ENCODE data around the gene OR51V1. TPM values are rescaled to one million over a fixed set of nuclear protein-coding genes. Genes with fewer than 3 reads are reported as not detected.
"Not testable (repeated sequence)": the region's sequence is repeated elsewhere in the genome, so short reads cannot be mapped to it uniquely, and the experiment has no call there.

The OR51V1 gene
- total and polyA plus RNA-seq, 2 donors (not counting 1 experiment from before 2014, with no cell fraction given) = not detected

DNA sequence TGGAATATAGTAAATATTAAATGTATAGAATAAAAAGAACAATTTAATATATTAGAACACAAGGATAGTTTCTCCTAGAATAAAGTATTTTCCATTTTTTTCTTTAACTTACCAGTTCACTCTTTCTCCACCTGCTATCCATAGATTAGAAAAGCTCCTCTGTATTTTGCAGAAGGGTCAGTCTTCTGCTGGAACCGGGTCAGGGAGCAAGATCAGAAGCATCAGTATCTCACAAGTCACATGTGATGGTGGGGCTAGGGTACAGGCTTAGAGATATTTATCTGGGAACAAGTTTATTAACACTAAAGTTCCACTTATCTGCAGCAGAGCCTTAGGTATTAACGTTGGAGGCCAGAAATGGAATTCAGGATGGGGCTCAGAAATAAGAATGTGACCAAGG, 28.6 kb downstream of the OR51V1 start:
- intact Hi-C loops (cut with micrococcal nuclease) = no loop called here
- Histone ChIP-seq H3K4me1 (ENCODE audit: control insufficient read depth in 2 of 2, insufficient read depth in 2 of 2, low read length in 2 of 2) (no peaks in the 10 kb centered on the region), H4K20me1 (ENCODE audit: control insufficient read depth, insufficient read depth, low read length, poor library complexity, severe bottlenecking) (no peaks in the 10 kb centered on the region), H3K9me3 (ENCODE audit: control extremely low read depth in 1 of 3, control insufficient read depth in 2 of 3, insufficient read depth in 1 of 3, low read length in 2 of 3) (no peaks in the 10 kb centered on the region), H3K27me3 (replicated peaks in 1 of 4; ENCODE audit: control extremely low read depth in 1 of 4, control insufficient read depth in 3 of 4, insufficient read depth in 4 of 4, low read length in 3 of 4) (no peaks in the 10 kb centered on the region), H3K9ac (ENCODE audit: low read length) (no peak overlapping the region), H2AFZ (ENCODE audit: insufficient read depth, low read depth, low read length, poor library complexity, severe bottlenecking) (no peak overlapping the region), H3K4me2 (replicated peaks; ENCODE audit: low read depth, low read length, poor library complexity, severe bottlenecking) (no peak overlapping the region), H3K4me3 (ENCODE audit: control extremely low read depth in 1 of 5, extremely low read depth in 1 of 5, insufficient read depth in 1 of 5, low read depth in 2 of 5, low read length in 4 of 5) (no peak overlapping the region), H3K79me2 (ENCODE audit: control insufficient read depth, insufficient read depth, low read length) (no peaks in the 10 kb centered on the region), H3K27ac (ENCODE audit: low read length in 2 of 2) (no peak overlapping the region), H3K36me3 (replicated peaks in 1 of 2; ENCODE audit: control extremely low read depth in 1 of 2, control insufficient read depth in 1 of 2, extremely low read depth in 1 of 2, insufficient read depth in 2 of 2, low read length in 1 of 2) (no peaks in the 10 kb centered on the region)
- CTCF ChIA-PET = no interaction called here
- H3K4me1 Mint-ChIP-seq = no peaks in the 10 kb centered on the region
- no peaks in the 10 kb centered on the region for H3K27me3 Mint-ChIP-seq
- no peak for ATAC-seq (ENCODE audit: low read depth)
- DNase-seq = no peak
- POLR2A ChIA-PET = no interaction called here
- no peak overlapping the region for H3K27ac Mint-ChIP-seq
- TF ChIP-seq EZH2 (IDR thresholded peaks at IDR 0.05; ENCODE audit: borderline replicate concordance, insufficient read depth, low read depth, low read length, poor library complexity, severe bottlenecking) = no peak
- TF ChIP-seq, protein P1, sequence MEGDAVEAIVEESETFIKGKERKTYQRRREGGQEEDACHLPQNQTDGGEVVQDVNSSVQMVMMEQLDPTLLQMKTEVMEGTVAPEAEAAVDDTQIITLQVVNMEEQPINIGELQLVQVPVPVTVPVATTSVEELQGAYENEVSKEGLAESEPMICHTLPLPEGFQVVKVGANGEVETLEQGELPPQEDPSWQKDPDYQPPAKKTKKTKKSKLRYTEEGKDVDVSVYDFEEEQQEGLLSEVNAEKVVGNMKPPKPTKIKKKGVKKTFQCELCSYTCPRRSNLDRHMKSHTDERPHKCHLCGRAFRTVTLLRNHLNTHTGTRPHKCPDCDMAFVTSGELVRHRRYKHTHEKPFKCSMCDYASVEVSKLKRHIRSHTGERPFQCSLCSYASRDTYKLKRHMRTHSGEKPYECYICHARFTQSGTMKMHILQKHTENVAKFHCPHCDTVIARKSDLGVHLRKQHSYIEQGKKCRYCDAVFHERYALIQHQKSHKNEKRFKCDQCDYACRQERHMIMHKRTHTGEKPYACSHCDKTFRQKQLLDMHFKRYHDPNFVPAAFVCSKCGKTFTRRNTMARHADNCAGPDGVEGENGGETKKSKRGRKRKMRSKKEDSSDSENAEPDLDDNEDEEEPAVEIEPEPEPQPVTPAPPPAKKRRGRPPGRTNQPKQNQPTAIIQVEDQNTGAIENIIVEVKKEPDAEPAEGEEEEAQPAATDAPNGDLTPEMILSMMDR (IDR thresholded peaks at IDR 0.05) = no peak
- H3K4me3 Mint-ChIP-seq = no peak overlapping the region
- no CpG with 5 or more reads among the region's 2 CpGs for WGBS (ENCODE audit: insufficient coverage)
- H3K9me3 Mint-ChIP-seq (ENCODE audit: insufficient read depth) = no peaks in the 10 kb centered on the region

DNA sequence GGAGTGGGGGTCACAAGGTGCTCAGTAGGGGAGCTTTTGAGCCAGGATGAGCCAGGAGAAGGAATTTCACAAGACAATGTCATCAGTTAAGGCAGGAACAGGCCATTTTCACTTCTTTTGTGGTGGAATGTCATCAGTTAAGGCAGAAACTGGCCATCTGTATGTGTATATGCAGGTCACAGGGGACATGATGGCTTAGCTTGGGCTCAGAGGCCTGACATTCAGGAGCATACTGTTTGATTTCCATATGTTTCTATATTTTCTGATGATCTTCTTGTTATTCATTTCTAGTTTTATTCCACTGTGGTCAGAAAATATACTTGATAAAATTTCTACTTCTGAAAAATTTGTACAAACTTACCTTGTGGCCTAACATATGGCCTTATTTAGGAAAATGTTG, 34.6 kb downstream of the OR51V1 start:
- H3K9me3 ChIP-seq (ENCODE audit: control extremely low read depth in 1 of 3, control insufficient read depth in 2 of 3, insufficient read depth in 1 of 3, low read length in 2 of 3); H3K79me2 ChIP-seq (ENCODE audit: control insufficient read depth, insufficient read depth, low read length); H3K4me2 ChIP-seq (replicated peaks; ENCODE audit: low read depth, low read length, poor library complexity, severe bottlenecking); H3K4me1 Mint-ChIP-seq; H4K20me1 ChIP-seq (ENCODE audit: control insufficient read depth, insufficient read depth, low read length, poor library complexity, severe bottlenecking); DNase-seq; H3K27ac ChIP-seq (ENCODE audit: low read length in 2 of 2); H3K27me3 ChIP-seq (replicated peaks in 1 of 4; ENCODE audit: control extremely low read depth in 1 of 4, control insufficient read depth in 3 of 4, insufficient read depth in 4 of 4, low read length in 3 of 4); H3K9me3 Mint-ChIP-seq (ENCODE audit: insufficient read depth); intact Hi-C loops (cut with micrococcal nuclease); CTCF ChIA-PET; H2AFZ ChIP-seq (ENCODE audit: insufficient read depth, low read depth, low read length, poor library complexity, severe bottlenecking); H3K36me3 ChIP-seq (replicated peaks in 1 of 2; ENCODE audit: control extremely low read depth in 1 of 2, control insufficient read depth in 1 of 2, extremely low read depth in 1 of 2, insufficient read depth in 2 of 2, low read length in 1 of 2); H3K27ac Mint-ChIP-seq; H3K4me3 ChIP-seq (ENCODE audit: control extremely low read depth in 1 of 5, extremely low read depth in 1 of 5, insufficient read depth in 1 of 5, low read depth in 2 of 5, low read length in 4 of 5); H3K4me1 ChIP-seq (ENCODE audit: control insufficient read depth in 2 of 2, insufficient read depth in 2 of 2, low read length in 2 of 2); H3K27me3 Mint-ChIP-seq; H3K4me3 Mint-ChIP-seq; H3K9ac ChIP-seq (ENCODE audit: low read length); ATAC-seq (ENCODE audit: low read depth); POLR2A ChIA-PET: not testable (repeated sequence)

DNA sequence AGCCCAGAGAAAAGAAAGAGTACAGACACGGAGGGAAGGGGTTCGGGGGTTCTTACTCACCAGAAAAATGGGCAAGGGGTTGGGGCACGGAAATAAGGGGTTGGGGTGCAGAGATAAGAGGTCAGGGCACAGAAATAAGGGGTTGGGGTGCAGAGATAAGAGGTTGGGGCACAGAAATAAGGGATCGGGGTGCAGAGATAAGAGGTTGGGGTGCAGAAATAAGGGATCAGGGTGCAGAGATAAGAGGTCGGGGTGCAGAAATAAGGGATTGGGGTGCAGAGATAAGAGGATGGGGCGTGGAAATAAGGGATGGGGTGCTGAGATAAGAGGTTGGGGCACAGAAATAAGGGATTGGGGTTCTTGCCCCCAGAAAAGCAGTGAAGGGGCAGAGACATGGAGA, 35.7 kb downstream of the OR51V1 start:
- H3K27me3 Mint-ChIP-seq; H3K4me1 Mint-ChIP-seq; H3K4me3 Mint-ChIP-seq; H3K27me3 ChIP-seq (replicated peaks in 1 of 4; ENCODE audit: control extremely low read depth in 1 of 4, control insufficient read depth in 3 of 4, insufficient read depth in 4 of 4, low read length in 3 of 4); H3K4me3 ChIP-seq (ENCODE audit: control extremely low read depth in 1 of 5, extremely low read depth in 1 of 5, insufficient read depth in 1 of 5, low read depth in 2 of 5, low read length in 4 of 5); DNase-seq; H4K20me1 ChIP-seq (ENCODE audit: control insufficient read depth, insufficient read depth, low read length, poor library complexity, severe bottlenecking); H3K27ac ChIP-seq (ENCODE audit: low read length in 2 of 2); H2AFZ ChIP-seq (ENCODE audit: insufficient read depth, low read depth, low read length, poor library complexity, severe bottlenecking); H3K4me2 ChIP-seq (replicated peaks; ENCODE audit: low read depth, low read length, poor library complexity, severe bottlenecking); H3K9me3 ChIP-seq (ENCODE audit: control extremely low read depth in 1 of 3, control insufficient read depth in 2 of 3, insufficient read depth in 1 of 3, low read length in 2 of 3); H3K36me3 ChIP-seq (replicated peaks in 1 of 2; ENCODE audit: control extremely low read depth in 1 of 2, control insufficient read depth in 1 of 2, extremely low read depth in 1 of 2, insufficient read depth in 2 of 2, low read length in 1 of 2); H3K4me1 ChIP-seq (ENCODE audit: control insufficient read depth in 2 of 2, insufficient read depth in 2 of 2, low read length in 2 of 2); intact Hi-C loops (cut with micrococcal nuclease); H3K27ac Mint-ChIP-seq; H3K79me2 ChIP-seq (ENCODE audit: control insufficient read depth, insufficient read depth, low read length); ATAC-seq (ENCODE audit: low read depth); POLR2A ChIA-PET; CTCF ChIA-PET; H3K9ac ChIP-seq (ENCODE audit: low read length); H3K9me3 Mint-ChIP-seq (ENCODE audit: insufficient read depth): not testable (repeated sequence)
- WGBS (ENCODE audit: insufficient coverage) = 81% methylated on average over 6 of the region's 6 CpGs

All from B cell (primary cell).